HEK293 (cell line): ENCODE measurements around the gene RBM4.
A peak's percentile ranks its signal among the peaks of the same experiment; 100 is the strongest.

Source experiments
- EGR2 ChIP-seq: fragments of 450-650 bp; formaldehyde crosslinking; IDR thresholded peaks from 2 replicates; pipeline ENCODE4 v1.5.1; 2016; ENCODE audit warnings: low read depth, missing biosample characterization, missing genetic modification characterization
- GLI4 ChIP-seq: fragments of 450-650 bp; formaldehyde crosslinking; IDR thresholded peaks from 2 replicates; pipeline ENCODE4 v1.5.1; 2016; ENCODE audit warnings: missing biosample characterization, missing genetic modification characterization
- GLIS1 ChIP-seq: fragments of 450-650 bp; formaldehyde crosslinking; IDR thresholded peaks from 2 replicates; pipeline ENCODE4 v1.5.1; 2016; ENCODE audit warnings: missing biosample characterization, missing genetic modification characterization
- KLF16 ChIP-seq: fragments of 450-650 bp; formaldehyde crosslinking; IDR thresholded peaks from 2 replicates; pipeline ENCODE4 v1.5.1; 2017; ENCODE audit warnings: missing biosample characterization, missing genetic modification characterization
- KLF9 ChIP-seq: fragments of 450-650 bp; formaldehyde crosslinking; IDR thresholded peaks from 2 replicates; pipeline ENCODE4 v1.5.1; 2016; ENCODE audit warnings: missing biosample characterization, missing genetic modification characterization, low read depth
- OSR2 ChIP-seq: fragments of 450-650 bp; formaldehyde crosslinking; IDR thresholded peaks from 2 replicates; pipeline ENCODE4 v1.5.1; 2016; ENCODE audit warnings: missing biosample characterization, missing genetic modification characterization
- PRDM1 ChIP-seq: fragments of 450-650 bp; formaldehyde crosslinking; IDR thresholded peaks from 2 replicates; pipeline ENCODE4; 2016; ENCODE audit warnings: missing biosample characterization, missing genetic modification characterization
- RBAK ChIP-seq: fragments of 450-650 bp; formaldehyde crosslinking; IDR thresholded peaks from 2 replicates; pipeline ENCODE4 v1.5.1; 2016; ENCODE audit warnings: missing biosample characterization, missing genetic modification characterization
- SALL2 ChIP-seq: fragments of 450-650 bp; formaldehyde crosslinking; IDR thresholded peaks from 2 replicates; pipeline ENCODE4 v1.5.0; 2017; ENCODE audit warnings: missing biosample characterization, mild to moderate bottlenecking, missing genetic modification characterization, borderline replicate concordance
- YY1 ChIP-seq: fragments of 450-650 bp; formaldehyde crosslinking; IDR thresholded peaks from 2 replicates; pipeline ENCODE4 v1.5.1; 2018; ENCODE audit warnings: missing biosample characterization, missing genetic modification characterization
- ZBTB1 ChIP-seq: fragments of 450-650 bp; formaldehyde crosslinking; IDR thresholded peaks from 2 replicates; pipeline ENCODE4 v1.5.1; 2016; ENCODE audit warnings: missing biosample characterization, missing genetic modification characterization
- ZNF140 ChIP-seq: fragments of 450-650 bp; formaldehyde crosslinking; IDR thresholded peaks from 2 replicates; pipeline ENCODE4 v1.5.1; 2016; ENCODE audit warnings: missing biosample characterization, missing genetic modification characterization
- ZNF155 ChIP-seq: fragments of 450-650 bp; formaldehyde crosslinking; IDR thresholded peaks from 2 replicates; pipeline ENCODE4 v1.5.1; 2016; ENCODE audit warnings: missing biosample characterization, missing genetic modification characterization
- ZNF202 ChIP-seq: fragments of 450-650 bp; formaldehyde crosslinking; IDR thresholded peaks from 2 replicates; pipeline ENCODE4 v1.5.1; 2016; ENCODE audit warnings: missing biosample characterization, missing genetic modification characterization, borderline replicate concordance
- ZNF221 ChIP-seq: fragments of 450-650 bp; formaldehyde crosslinking; IDR thresholded peaks from 2 replicates; pipeline ENCODE4 v1.5.1; 2017; ENCODE audit warnings: missing biosample characterization, missing genetic modification characterization, borderline replicate concordance
- ZNF223 ChIP-seq: fragments of 450-650 bp; formaldehyde crosslinking; IDR thresholded peaks from 2 replicates; pipeline ENCODE4 v1.5.1; 2016; ENCODE audit warnings: missing biosample characterization, missing genetic modification characterization
- ZNF23 ChIP-seq: fragments of 450-650 bp; formaldehyde crosslinking; IDR thresholded peaks from 2 replicates; pipeline ENCODE4 v1.5.1; 2016; ENCODE audit warnings: missing biosample characterization, missing genetic modification characterization, borderline replicate concordance
- ZNF311 ChIP-seq: fragments of 450-650 bp; formaldehyde crosslinking; IDR thresholded peaks from 2 replicates; pipeline ENCODE4 v1.5.1; 2017; ENCODE audit warnings: missing biosample characterization, missing genetic modification characterization, borderline replicate concordance
- ZNF366 ChIP-seq: fragments of 450-650 bp; formaldehyde crosslinking; conservative IDR thresholded peaks from 2 replicates; pipeline ENCODE4 v1.5.1; 2016; ENCODE audit warnings: missing biosample characterization, missing genetic modification characterization
- ZNF37A ChIP-seq: fragments of 450-650 bp; IDR thresholded peaks from 2 replicates; pipeline ENCODE4 v1.5.1; 2018; ENCODE audit warnings: missing biosample characterization, missing genetic modification characterization
- ZNF426 ChIP-seq: fragments of 450-650 bp; formaldehyde crosslinking; IDR thresholded peaks from 2 replicates; pipeline ENCODE4 v1.5.1; 2017; ENCODE audit warnings: missing biosample characterization, missing genetic modification characterization, mild to moderate bottlenecking, inconsistent platforms, moderate library complexity
- ZNF521 ChIP-seq: fragments of 450-650 bp; formaldehyde crosslinking; IDR thresholded peaks from 2 replicates; pipeline ENCODE4 v1.5.1; 2017; ENCODE audit warnings: missing biosample characterization, mild to moderate bottlenecking, missing genetic modification characterization
- ZNF530 ChIP-seq: fragments of 450-650 bp; formaldehyde crosslinking; IDR thresholded peaks from 2 replicates; pipeline ENCODE4 v1.5.1; 2016; ENCODE audit warnings: low read depth, missing biosample characterization, missing genetic modification characterization
- ZNF561 ChIP-seq: fragments of 450-650 bp; IDR thresholded peaks from 2 replicates; pipeline ENCODE4 v1.5.1; 2018; ENCODE audit warnings: missing biosample characterization, missing genetic modification characterization, borderline replicate concordance
- ZNF629 ChIP-seq: fragments of 450-650 bp; formaldehyde crosslinking; IDR thresholded peaks from 2 replicates; pipeline ENCODE4 v1.5.1; 2017; ENCODE audit warnings: missing biosample characterization, missing genetic modification characterization
- ZNF664 ChIP-seq: fragments of 450-650 bp; formaldehyde crosslinking; IDR thresholded peaks from 2 replicates; pipeline ENCODE4 v1.5.1; 2016; ENCODE audit warnings: missing biosample characterization, missing genetic modification characterization
- ZNF792 ChIP-seq: fragments of 450-650 bp; formaldehyde crosslinking; IDR thresholded peaks from 2 replicates; pipeline ENCODE4 v1.5.1; 2016; ENCODE audit warnings: missing biosample characterization, missing genetic modification characterization
- ZNF843 ChIP-seq: fragments of 450-650 bp; formaldehyde crosslinking; IDR thresholded peaks from 2 replicates; pipeline ENCODE4 v1.5.1; 2016; ENCODE audit warnings: missing biosample characterization, missing genetic modification characterization
- TF ChIP-seq, protein P1 (sequence below): IDR thresholded peaks from 2 replicates; pipeline ENCODE4 v1.6.1; 2011; ENCODE audit warnings: mild to moderate bottlenecking, low read depth, low read length, borderline replicate concordance
- TF ChIP-seq, protein P2 (sequence below): fragments of 450-650 bp; formaldehyde crosslinking; optimal IDR thresholded peaks from 2 replicates; pipeline ENCODE3; 2016; ENCODE audit warnings: missing biosample characterization, mild to moderate bottlenecking, missing genetic modification characterization
- TF ChIP-seq, protein P3 (sequence below): fragments of 450-650 bp; formaldehyde crosslinking; IDR thresholded peaks from 2 replicates; pipeline ENCODE4 v1.5.1; 2016; ENCODE audit warnings: missing biosample characterization, missing genetic modification characterization
- TF ChIP-seq, protein P4 (sequence below): fragments of 450-650 bp; formaldehyde crosslinking; IDR thresholded peaks from 2 replicates; pipeline ENCODE4 v1.5.1; 2016; ENCODE audit warnings: missing biosample characterization, missing genetic modification characterization
- TF ChIP-seq, protein P5 (sequence below): fragments of 450-650 bp; formaldehyde crosslinking; IDR thresholded peaks from 2 replicates; pipeline ENCODE4 v1.5.1; 2016; ENCODE audit warnings: missing biosample characterization, missing genetic modification characterization
- TF ChIP-seq, protein P6 (sequence below): fragments of 450-650 bp; formaldehyde crosslinking; IDR thresholded peaks from 2 replicates; pipeline ENCODE4; 2016; ENCODE audit warnings: missing biosample characterization, missing genetic modification characterization

Gene RBM4

DNA sequence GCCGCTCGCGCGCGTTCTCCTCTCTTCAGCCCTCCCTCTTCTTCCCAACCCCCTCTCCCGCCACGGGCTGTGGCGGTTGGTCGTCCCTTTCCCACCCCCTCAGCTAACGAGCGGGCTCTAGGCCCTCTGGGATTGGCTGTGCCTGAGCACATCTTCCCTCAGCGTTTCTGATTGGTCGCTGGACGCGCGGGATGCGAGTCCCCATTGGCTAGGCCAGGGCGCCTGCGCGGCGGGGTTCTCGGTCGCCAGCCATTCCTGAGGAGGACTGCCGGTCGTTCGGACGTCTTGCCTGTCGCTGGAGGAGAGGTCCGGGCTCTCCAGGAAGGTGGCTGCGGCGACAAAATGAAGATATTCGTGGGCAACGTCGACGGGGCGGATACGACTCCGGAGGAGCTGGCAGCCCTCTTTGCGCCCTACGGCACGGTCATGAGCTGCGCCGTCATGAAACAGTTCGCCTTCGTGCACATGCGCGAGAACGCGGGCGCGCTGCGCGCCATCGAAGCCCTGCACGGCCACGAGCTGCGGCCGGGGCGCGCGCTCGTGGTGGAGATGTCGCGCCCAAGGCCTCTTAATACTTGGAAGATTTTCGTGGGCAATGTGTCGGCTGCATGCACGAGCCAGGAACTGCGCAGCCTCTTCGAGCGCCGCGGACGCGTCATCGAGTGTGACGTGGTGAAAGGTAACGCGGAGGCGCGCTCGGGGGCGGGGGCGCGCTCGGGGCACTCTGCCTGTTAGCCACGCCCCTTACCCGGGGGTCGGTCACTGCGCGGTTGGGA lies 21.9 kb upstream of the RBM4 start, which contains the start of gene RBM14 (continued):
- TF ChIP-seq, protein P1, sequence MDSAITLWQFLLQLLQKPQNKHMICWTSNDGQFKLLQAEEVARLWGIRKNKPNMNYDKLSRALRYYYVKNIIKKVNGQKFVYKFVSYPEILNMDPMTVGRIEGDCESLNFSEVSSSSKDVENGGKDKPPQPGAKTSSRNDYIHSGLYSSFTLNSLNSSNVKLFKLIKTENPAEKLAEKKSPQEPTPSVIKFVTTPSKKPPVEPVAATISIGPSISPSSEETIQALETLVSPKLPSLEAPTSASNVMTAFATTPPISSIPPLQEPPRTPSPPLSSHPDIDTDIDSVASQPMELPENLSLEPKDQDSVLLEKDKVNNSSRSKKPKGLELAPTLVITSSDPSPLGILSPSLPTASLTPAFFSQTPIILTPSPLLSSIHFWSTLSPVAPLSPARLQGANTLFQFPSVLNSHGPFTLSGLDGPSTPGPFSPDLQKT, result no peak
- peak; percentile 5 for TF ChIP-seq KLF16 (tag by site-specific recombination)
- peak; percentile 38; the same call in 1 of the 2 replicates for TF ChIP-seq GLIS1 (tag by site-specific recombination)
- TF ChIP-seq ZNF221, result no peak
- TF ChIP-seq KLF9 (tag by site-specific recombination), result peak; percentile 90
- no peak for TF ChIP-seq PRDM1 (tag by site-specific recombination)
- no peak for TF ChIP-seq ZNF561 (tag by site-specific recombination)
- 0 out of 2 replicates have a peak, but pooled peaks have one; percentile 9 for TF ChIP-seq ZNF843 (tag by site-specific recombination)
- TF ChIP-seq, protein P2, sequence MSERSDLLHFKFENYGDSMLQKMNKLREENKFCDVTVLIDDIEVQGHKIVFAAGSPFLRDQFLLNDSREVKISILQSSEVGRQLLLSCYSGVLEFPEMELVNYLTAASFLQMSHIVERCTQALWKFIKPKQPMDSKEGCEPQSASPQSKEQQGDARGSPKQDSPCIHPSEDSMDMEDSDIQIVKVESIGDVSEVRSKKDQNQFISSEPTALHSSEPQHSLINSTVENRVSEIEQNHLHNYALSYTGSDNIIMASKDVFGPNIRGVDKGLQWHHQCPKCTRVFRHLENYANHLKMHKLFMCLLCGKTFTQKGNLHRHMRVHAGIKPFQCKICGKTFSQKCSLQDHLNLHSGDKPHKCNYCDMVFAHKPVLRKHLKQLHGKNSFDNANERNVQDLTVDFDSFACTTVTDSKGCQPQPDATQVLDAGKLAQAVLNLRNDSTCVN, result peak; percentile 100
- peak; percentile 95 for TF ChIP-seq ZNF366 (tag by site-specific recombination)
- peak; percentile 33; the same call in 1 of the 2 replicates for TF ChIP-seq GLI4 (tag by site-specific recombination)
- no peak for TF ChIP-seq RBAK (tag by site-specific recombination)
- no peak for TF ChIP-seq ZNF521 (tag by site-specific recombination)
- no peak for TF ChIP-seq SALL2 (tag by site-specific recombination)
- TF ChIP-seq ZNF23 (tag by site-specific recombination), result no peak
- TF ChIP-seq, protein P3, sequence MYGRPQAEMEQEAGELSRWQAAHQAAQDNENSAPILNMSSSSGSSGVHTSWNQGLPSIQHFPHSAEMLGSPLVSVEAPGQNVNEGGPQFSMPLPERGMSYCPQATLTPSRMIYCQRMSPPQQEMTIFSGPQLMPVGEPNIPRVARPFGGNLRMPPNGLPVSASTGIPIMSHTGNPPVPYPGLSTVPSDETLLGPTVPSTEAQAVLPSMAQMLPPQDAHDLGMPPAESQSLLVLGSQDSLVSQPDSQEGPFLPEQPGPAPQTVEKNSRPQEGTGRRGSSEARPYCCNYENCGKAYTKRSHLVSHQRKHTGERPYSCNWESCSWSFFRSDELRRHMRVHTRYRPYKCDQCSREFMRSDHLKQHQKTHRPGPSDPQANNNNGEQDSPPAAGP (tag by site-specific recombination), result peak; percentile 21; the same call in 1 of the 2 replicates
- peak; percentile 50; the same call in 1 of the 2 replicates for TF ChIP-seq ZNF664 (tag by site-specific recombination)
- no peak; the same call in 1 of the 2 replicates for TF ChIP-seq ZNF426
- TF ChIP-seq ZNF629 (tag by site-specific recombination), result peak; percentile 85
- no peak for TF ChIP-seq ZNF530
- no peak for TF ChIP-seq OSR2 (tag by site-specific recombination)
- no peak for TF ChIP-seq ZNF202 (tag by site-specific recombination)
- no peak for TF ChIP-seq ZNF223 (tag by site-specific recombination)
- no peak for TF ChIP-seq ZNF155 (tag by site-specific recombination)
- no peak for TF ChIP-seq ZNF792 (tag by site-specific recombination)
- 0 out of 2 replicates have a peak, but pooled peaks have one; percentile 54 for TF ChIP-seq YY1
- TF ChIP-seq, protein P4, sequence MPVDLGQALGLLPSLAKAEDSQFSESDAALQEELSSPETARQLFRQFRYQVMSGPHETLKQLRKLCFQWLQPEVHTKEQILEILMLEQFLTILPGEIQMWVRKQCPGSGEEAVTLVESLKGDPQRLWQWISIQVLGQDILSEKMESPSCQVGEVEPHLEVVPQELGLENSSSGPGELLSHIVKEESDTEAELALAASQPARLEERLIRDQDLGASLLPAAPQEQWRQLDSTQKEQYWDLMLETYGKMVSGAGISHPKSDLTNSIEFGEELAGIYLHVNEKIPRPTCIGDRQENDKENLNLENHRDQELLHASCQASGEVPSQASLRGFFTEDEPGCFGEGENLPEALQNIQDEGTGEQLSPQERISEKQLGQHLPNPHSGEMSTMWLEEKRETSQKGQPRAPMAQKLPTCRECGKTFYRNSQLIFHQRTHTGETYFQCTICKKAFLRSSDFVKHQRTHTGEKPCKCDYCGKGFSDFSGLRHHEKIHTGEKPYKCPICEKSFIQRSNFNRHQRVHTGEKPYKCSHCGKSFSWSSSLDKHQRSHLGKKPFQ (tag by site-specific recombination), result no peak
- no peak for TF ChIP-seq ZBTB1
- TF ChIP-seq, protein P5, sequence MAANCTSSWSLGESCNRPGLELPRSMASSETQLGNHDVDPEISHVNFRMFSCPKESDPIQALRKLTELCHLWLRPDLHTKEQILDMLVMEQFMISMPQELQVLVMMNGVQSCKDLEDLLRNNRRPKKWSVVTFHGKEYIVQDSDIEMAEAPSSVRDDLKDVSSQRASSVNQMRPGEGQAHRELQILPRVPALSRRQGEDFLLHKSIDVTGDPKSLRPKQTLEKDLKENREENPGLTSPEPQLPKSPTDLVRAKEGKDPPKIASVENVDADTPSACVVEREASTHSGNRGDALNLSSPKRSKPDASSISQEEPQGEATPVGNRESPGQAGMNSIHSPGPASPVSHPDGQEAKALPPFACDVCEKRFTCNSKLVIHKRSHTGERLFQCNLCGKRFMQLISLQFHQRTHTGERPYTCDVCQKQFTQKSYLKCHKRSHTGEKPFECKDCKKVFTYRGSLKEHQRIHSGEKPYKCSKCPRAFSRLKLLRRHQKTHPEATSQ (tag by site-specific recombination), result peak; percentile 65; the same call in 1 of the 2 replicates
- no peak for TF ChIP-seq ZNF37A
- TF ChIP-seq, protein P6, sequence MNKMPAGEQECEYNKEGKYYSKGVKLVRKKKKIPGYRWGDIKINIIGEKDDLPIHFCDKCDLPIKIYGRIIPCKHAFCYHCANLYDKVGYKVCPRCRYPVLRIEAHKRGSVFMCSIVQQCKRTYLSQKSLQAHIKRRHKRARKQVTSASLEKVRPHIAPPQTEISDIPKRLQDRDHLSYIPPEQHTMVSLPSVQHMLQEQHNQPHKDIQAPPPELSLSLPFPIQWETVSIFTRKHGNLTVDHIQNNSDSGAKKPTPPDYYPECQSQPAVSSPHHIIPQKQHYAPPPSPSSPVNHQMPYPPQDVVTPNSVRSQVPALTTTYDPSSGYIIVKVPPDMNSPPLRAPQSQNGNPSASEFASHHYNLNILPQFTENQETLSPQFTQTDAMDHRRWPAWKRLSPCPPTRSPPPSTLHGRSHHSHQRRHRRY (tag by site-specific recombination), result no peak
- TF ChIP-seq ZNF140 (tag by site-specific recombination), result no peak
- TF ChIP-seq ZNF311 (tag by site-specific recombination), result no peak
- peak; percentile 19; the same call in 1 of the 2 replicates for TF ChIP-seq EGR2 (tag by site-specific recombination)
